ENCODE data around the gene SEMA6B. TPM values are rescaled to one million over a fixed set of nuclear protein-coding genes. Genes with fewer than 3 reads are reported as not detected.
A peak's percentile ranks its signal among the peaks of the same experiment; 100 is the strongest.

Gene SEMA6B
- total RNA-seq, 1 donor from 2014 or later = 25.3 TPM

GRCh38 chr19:4575267-4576015 is 16.0 kb upstream of the SEMA6B start:
- Mint-ChIP-seq H3K36me3 (ENCODE audit: low read depth) (no peaks in the 10 kb centered on the region), H3K27ac (ENCODE audit: unreplicated experiment) (peak overlapping the region; percentile 94), H3K27me3 (ENCODE audit: low read depth) (peaks cover 27% of the 10 kb centered on the region), H3K4me1 (peaks cover 18% of the 10 kb centered on the region), H3K9me3 (no peaks in the 10 kb centered on the region), H3K4me3 (peak overlapping the region; percentile 49)
- peak; percentile 47 for DNase-seq (ENCODE audit: low read depth, low spot score)
- TF ChIP-seq, protein P1, sequence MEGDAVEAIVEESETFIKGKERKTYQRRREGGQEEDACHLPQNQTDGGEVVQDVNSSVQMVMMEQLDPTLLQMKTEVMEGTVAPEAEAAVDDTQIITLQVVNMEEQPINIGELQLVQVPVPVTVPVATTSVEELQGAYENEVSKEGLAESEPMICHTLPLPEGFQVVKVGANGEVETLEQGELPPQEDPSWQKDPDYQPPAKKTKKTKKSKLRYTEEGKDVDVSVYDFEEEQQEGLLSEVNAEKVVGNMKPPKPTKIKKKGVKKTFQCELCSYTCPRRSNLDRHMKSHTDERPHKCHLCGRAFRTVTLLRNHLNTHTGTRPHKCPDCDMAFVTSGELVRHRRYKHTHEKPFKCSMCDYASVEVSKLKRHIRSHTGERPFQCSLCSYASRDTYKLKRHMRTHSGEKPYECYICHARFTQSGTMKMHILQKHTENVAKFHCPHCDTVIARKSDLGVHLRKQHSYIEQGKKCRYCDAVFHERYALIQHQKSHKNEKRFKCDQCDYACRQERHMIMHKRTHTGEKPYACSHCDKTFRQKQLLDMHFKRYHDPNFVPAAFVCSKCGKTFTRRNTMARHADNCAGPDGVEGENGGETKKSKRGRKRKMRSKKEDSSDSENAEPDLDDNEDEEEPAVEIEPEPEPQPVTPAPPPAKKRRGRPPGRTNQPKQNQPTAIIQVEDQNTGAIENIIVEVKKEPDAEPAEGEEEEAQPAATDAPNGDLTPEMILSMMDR (conservative IDR thresholded peaks at IDR 0.05) = no peak

GRCh38 chr19:4573682-4574081 is 14.2 kb upstream of the SEMA6B start:
- TF ChIP-seq, protein P1 (conservative IDR thresholded peaks at IDR 0.05) = no peak
- H3K4me1 Mint-ChIP-seq = peaks cover 18% of the 10 kb centered on the region
- peaks cover 10% of the 10 kb centered on the region for H3K27me3 Mint-ChIP-seq (ENCODE audit: low read depth)
- peak overlapping the region; percentile 12 for H3K27ac Mint-ChIP-seq (ENCODE audit: unreplicated experiment)
- no peaks in the 10 kb centered on the region for H3K9me3 Mint-ChIP-seq
- no peak overlapping the region for H3K4me3 Mint-ChIP-seq
- H3K36me3 Mint-ChIP-seq (ENCODE audit: low read depth) = no peaks in the 10 kb centered on the region
- no peak for DNase-seq (ENCODE audit: low read depth, low spot score)

DNA sequence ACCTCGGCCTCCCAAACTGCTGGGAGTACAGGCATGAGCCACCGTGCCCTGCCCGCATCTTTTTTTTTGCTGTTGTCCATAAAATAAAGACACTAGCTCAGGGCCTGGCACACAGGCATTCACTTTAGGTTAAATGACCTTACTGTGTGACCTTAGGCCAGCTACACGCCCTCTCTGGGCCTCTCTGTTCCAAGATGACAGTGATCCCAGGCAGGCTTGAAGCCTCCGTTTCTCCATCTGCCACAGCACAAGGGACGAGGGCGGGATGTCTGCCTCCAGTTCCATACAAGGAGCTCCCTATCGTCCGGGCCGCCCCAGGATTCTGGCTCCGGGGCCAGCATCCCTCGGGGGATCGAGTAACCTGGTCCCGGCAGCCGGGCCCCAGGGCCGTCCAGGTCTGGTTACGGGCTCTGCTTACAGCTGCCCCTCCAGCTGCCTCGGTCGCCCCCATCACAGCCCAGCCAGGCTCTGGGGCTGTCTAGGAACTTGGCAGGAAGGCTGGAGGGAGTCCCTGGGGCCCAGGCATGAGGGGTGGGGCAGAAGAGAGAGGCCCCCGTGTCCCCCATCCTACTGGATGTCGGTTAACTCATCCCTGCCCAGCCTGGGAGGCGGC is 11.9 kb upstream of the SEMA6B start:
- Mint-ChIP-seq H3K9me3 (no peaks in the 10 kb centered on the region), H3K27ac (ENCODE audit: unreplicated experiment) (no peak overlapping the region), H3K4me1 (peaks cover 18% of the 10 kb centered on the region), H3K27me3 (ENCODE audit: low read depth) (peaks cover 3% of the 10 kb centered on the region), H3K36me3 (ENCODE audit: low read depth) (no peaks in the 10 kb centered on the region), H3K4me3 (no peak overlapping the region)
- no peak for DNase-seq (ENCODE audit: low read depth, low spot score)
- TF ChIP-seq, protein P1 (conservative IDR thresholded peaks at IDR 0.05) = no peak

DNA sequence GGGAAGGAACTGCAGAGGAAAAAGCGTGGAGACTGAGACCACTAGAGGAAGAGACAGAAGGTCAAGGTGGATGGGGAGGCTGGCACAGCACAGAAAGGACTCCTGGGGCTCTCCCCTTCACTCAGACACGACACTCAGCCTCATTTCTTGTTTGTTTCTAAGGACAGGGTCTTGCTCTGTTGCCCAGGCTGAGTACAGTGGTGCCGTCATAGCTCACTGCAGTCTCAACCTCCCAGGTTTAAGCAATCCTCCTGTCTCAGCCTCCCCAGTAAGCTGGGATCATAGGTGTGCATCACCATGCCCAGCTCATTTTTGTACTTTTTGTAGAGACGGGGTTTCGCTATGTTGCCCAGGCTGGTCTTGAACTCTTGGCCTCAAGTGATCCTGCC is 11.4 kb upstream of the SEMA6B start:
- Mint-ChIP-seq H3K4me3 (no peak overlapping the region), H3K27me3 (ENCODE audit: low read depth) (peaks cover 1% of the 10 kb centered on the region), H3K4me1 (peaks cover 14% of the 10 kb centered on the region), H3K9me3 (no peaks in the 10 kb centered on the region), H3K36me3 (ENCODE audit: low read depth) (no peaks in the 10 kb centered on the region), H3K27ac (ENCODE audit: unreplicated experiment) (no peak overlapping the region)
- no peak for DNase-seq (ENCODE audit: low read depth, low spot score)
- TF ChIP-seq, protein P1 (conservative IDR thresholded peaks at IDR 0.05) = no peak

GRCh38 chr19:4570402-4570801 is 10.9 kb upstream of the SEMA6B start:
- no peaks in the 10 kb centered on the region for H3K9me3 Mint-ChIP-seq
- H3K4me1 Mint-ChIP-seq = peaks cover 9% of the 10 kb centered on the region
- no peaks in the 10 kb centered on the region for H3K36me3 Mint-ChIP-seq (ENCODE audit: low read depth)
- no peak overlapping the region for H3K27ac Mint-ChIP-seq (ENCODE audit: unreplicated experiment)
- TF ChIP-seq, protein P1 (conservative IDR thresholded peaks at IDR 0.05) = no peak
- no peak overlapping the region for H3K4me3 Mint-ChIP-seq
- no peaks in the 10 kb centered on the region for H3K27me3 Mint-ChIP-seq (ENCODE audit: low read depth)
- DNase-seq (ENCODE audit: low read depth, low spot score) = no peak
